K562 (cell line): ENCODE measurements around the gene FZD1. TPM values are rescaled to one million over a fixed set of nuclear protein-coding genes. Genes with fewer than 3 reads are reported as not detected.

ENCODE experiments used
- ARID2 ChIP-seq: fragments of 450-650 bp; IDR thresholded peaks from 2 replicates; pipeline ENCODE4 v1.6.1; 2017; ENCODE audit warnings: antibody characterized with exemption, mild to moderate bottlenecking
- ASH1L ChIP-seq: fragments of 450-650 bp; IDR thresholded peaks from 2 replicates; pipeline ENCODE4 v1.6.1; 2018; ENCODE audit warnings: borderline replicate concordance, mild to moderate bottlenecking, low read depth; ENCODE audit not compliant: partially characterized antibody
- CREM ChIP-seq: IDR thresholded peaks from 2 replicates; pipeline ENCODE4 v1.6.1; 2014; ENCODE audit warnings: antibody characterized with exemption, low read depth
- DDX20 ChIP-seq: fragments of 450-650 bp; IDR thresholded peaks from 2 replicates; pipeline ENCODE4 v1.6.1; 2016; ENCODE audit warnings: missing genetic modification characterization, low read depth, mild to moderate bottlenecking, missing compliant biosample characterization, moderate library complexity
- EWSR1 ChIP-seq: fragments of 450-650 bp; IDR thresholded peaks from 2 replicates; pipeline ENCODE4 v1.6.1; 2018; ENCODE audit warnings: borderline replicate concordance, mild to moderate bottlenecking, low read depth, moderate library complexity; ENCODE audit not compliant: partially characterized antibody
- GABPA ChIP-seq: fragments of 200-800 bp; sonication (Bioruptor generic); conservative IDR thresholded peaks from 2 replicates; pipeline ENCODE4 v1.6.1; 2016; ENCODE audit warnings: low read depth, missing genetic modification characterization, missing compliant biosample characterization
- KDM5B ChIP-seq: fragments of 200-600 bp; sonication (generic); IDR thresholded peaks from 2 replicates; pipeline ENCODE4 v1.6.1; 2012; ENCODE audit warnings: low read depth, mild to moderate bottlenecking, moderate library complexity, low read length, control low read depth, inconsistent platforms; ENCODE audit not compliant: insufficient replicate concordance
- MAX ChIP-seq: sonication (generic); formaldehyde crosslinking; IDR thresholded peaks from 2 replicates; pipeline ENCODE4 v1.9.0; 2022; ENCODE audit warnings: mild to moderate bottlenecking, missing genetic modification reagents
- POLR2A ChIP-seq: fragments of 450-650 bp; conservative IDR thresholded peaks from 2 replicates; pipeline ENCODE4 v1.6.1; 2016
- ZBTB40 ChIP-seq, 2 experiments: fragments of 450-650 bp in 1 of 2; sonication (generic) in 1 of 2; formaldehyde crosslinking in 1 of 2; IDR thresholded peaks; 2 replicates each; pipeline versions ENCODE4 v1.7.1 to v1.9.0; 2016 to 2022; ENCODE audit warnings: inconsistent platforms in 1 of 2, mild to moderate bottlenecking in 1 of 2, missing genetic modification reagents in 1 of 2
- ZBTB5 ChIP-seq: fragments of 450-650 bp; IDR thresholded peaks from 2 replicates; pipeline ENCODE4 v1.6.1; 2017; ENCODE audit warnings: antibody characterized with exemption
- ZNF398 ChIP-seq: fragments of 250-450 bp; sonication (Bioruptor Pico); IDR thresholded peaks from 2 replicates; pipeline ENCODE4 v1.8.0; 2021; ENCODE audit warnings: moderate library complexity, mild to moderate bottlenecking, inconsistent platforms
- ZNF586 ChIP-seq: fragments of 450-650 bp; formaldehyde crosslinking; conservative IDR thresholded peaks from 2 replicates; pipeline ENCODE4 v1.4.0; 2020; ENCODE audit warnings: mild to moderate bottlenecking, moderate library complexity
- polyA plus RNA-seq, 8 experiments: library from polyadenylated mRNA; depleted of rRNA in 4 of 8; stranded (reverse) in 5 of 8; unstranded in 3 of 8; fragments of >200 nt; fragmentation: Nextera tagmentation in 2 of 8; fragmentation: Illumina TruSeq in 1 of 8; extraction: Ambion mirVana in 2 of 8; extraction: Trizol in 1 of 8; gene quantifications; 2 replicates each; pipeline versions ENCODE4 v1.2.1 to v1.2.3, GENCODE V29; 2011 to 2014; ENCODE audit warnings: inconsistent platforms in 1 of 8, missing spikeins in 1 of 8
- total RNA-seq, 7 experiments: library from RNA; depleted of rRNA in 6 of 7; stranded (reverse); fragments of >200 nt in 6 of 7; fragmentation: Illumina TruSeq in 2 of 7; extraction: Trizol in 2 of 7; gene quantifications; 2 replicates each; pipeline versions ENCODE4 v1.2.1 to v1.2.3, GENCODE V29; 2011 to 2021; ENCODE audit warnings: low replicate concordance in 1 of 7

FZD1 gene
- total and polyA plus RNA-seq, 9 of the 15 experiments (the other 6 are each of a cell fraction or from before 2014, with no cell fraction given), result 0.25 to 5.1 (median 1.8) TPM

GRCh38 chr7:91299952-91300775, 35.9 kb downstream of the FZD1 start (continued):
- TF ChIP-seq ZBTB40 (IDR thresholded peaks at IDR 0.05) (0 out of 2 replicates have a peak, but pooled peaks have one; percentile 38), ZBTB40 (CRISPR knock-in tag; IDR thresholded peaks at IDR 0.05) (no peak), CREM (peak; percentile 76), ARID2 (no peak), KDM5B (no peak), ZBTB5 (peak; percentile 33; the same call in 1 of the 2 replicates), GABPA (no peak), ZNF398 (CRISPR knock-in tag) (no peak), ASH1L (peak; percentile 24), POLR2A (0 out of 2 replicates have a peak, but pooled peaks have one; percentile 53), ZNF586 (CRISPR knock-in tag) (no peak), DDX20 (no peak), MAX (no peak), EWSR1 (no peak)
